Thoracic aorta (tissue), 2 donors: Measurements from ENCODE around the gene BICC1. TPM values are rescaled to one million over a fixed set of nuclear protein-coding genes. Genes with fewer than 3 reads are reported as not detected.
A peak's percentile ranks its signal among the peaks of the same experiment; 100 is the strongest.

Source experiments
- ATAC-seq: fragments of 150-250 bp; one replicate; pipeline ENCODE4 v1.8.0; 2017; ENCODE audit warnings: low read depth; ENCODE audit not compliant: insufficient number of reproducible peaks, low FRiP score
- DNase-seq: peaks from one replicate; pipeline ENCODE4 v3.0.0-alpha.2; 2020; ENCODE audit warnings: low spot score
- H3K27ac ChIP-seq, 2 donors: fragments of 200-600 bp; sonication (generic); 1 replicate in 1 of 2; 2 replicates in 1 of 2; pipeline ENCODE4 v1.5.1; 2016; ENCODE audit warnings: mild to moderate bottlenecking in 2 of 2, moderate library complexity in 2 of 2
- H3K27me3 ChIP-seq: fragments of 200-600 bp; sonication (generic); replicated peaks from 2 replicates; pipeline ENCODE4 v1.6.0; 2016; ENCODE audit warnings: mild to moderate bottlenecking; ENCODE audit not compliant: insufficient read depth
- H3K36me3 ChIP-seq: fragments of 200-600 bp; sonication (generic); one replicate; pipeline ENCODE4 v1.5.1; 2016
- H3K4me1 ChIP-seq, 2 donors: fragments of 200-600 bp; sonication (generic); 1 replicate in 1 of 2; 2 replicates in 1 of 2; pipeline versions ENCODE4 v1.5.1 to v1.6.0; 2016; ENCODE audit warnings: low read depth in 2 of 2, mild to moderate bottlenecking in 1 of 2; ENCODE audit not compliant: control insufficient read depth in 1 of 2
- H3K4me3 ChIP-seq: fragments of 200-600 bp; sonication (generic); 2 replicates; pipeline ENCODE4 v1.5.1; 2016; ENCODE audit warnings: mild to moderate bottlenecking
- H3K9me3 ChIP-seq: fragments of 200-600 bp; sonication (generic); 2 replicates; pipeline ENCODE4 v1.5.1; 2016
- CTCF ChIP-seq: fragments of 200-600 bp; sonication (generic); IDR thresholded peaks from one replicate; pipeline ENCODE4 v1.5.1; 2019; ENCODE audit warnings: antibody characterized with exemption
- total RNA-seq, 2 donors: library from RNA; depleted of rRNA; stranded (reverse); fragments of >200 nt; gene quantifications; one replicate each; pipeline versions ENCODE4 v1.1.0 to v1.2.3, GENCODE V29; 2016

The BICC1 gene
- total RNA-seq, 2 donors from 2014 or later, result 20.4 to 28.1 TPM

GRCh38 chr10:58830697-58831096, 318.0 kb downstream of the BICC1 start:
- no peaks in the 10 kb centered on the region for H3K36me3 ChIP-seq
- ATAC-seq (no peak), DNase-seq (no peak)
- no peaks in the 10 kb centered on the region for H3K9me3 ChIP-seq
- H3K27ac ChIP-seq, result no peak overlapping the region
- H3K27me3 ChIP-seq, result no peaks in the 10 kb centered on the region
- H3K4me3 ChIP-seq, result no peak overlapping the region
- TF ChIP-seq CTCF, result no peak
- H3K4me1 ChIP-seq, result peaks cover 5 to 13% of the 10 kb centered on the region in 2 donors

GRCh38 chr10:58833771-58834561, 321.3 kb downstream of the BICC1 start:
- H3K36me3 ChIP-seq, result no peaks in the 10 kb centered on the region
- H3K9me3 ChIP-seq, result no peaks in the 10 kb centered on the region
- DNase-seq, result no peak
- no peak overlapping the region for H3K4me3 ChIP-seq
- TF ChIP-seq CTCF, result no peak
- ATAC-seq, result no peak
- H3K27me3 ChIP-seq, result no peaks in the 10 kb centered on the region
- peak overlapping the region in 1 of 2 donors; percentile 63 for H3K27ac ChIP-seq
- peaks cover 5 to 13% of the 10 kb centered on the region in 2 donors for H3K4me1 ChIP-seq

GRCh38 chr10:58836176-58836700, 323.6 kb downstream of the BICC1 start:
- DNase-seq (no peak), ATAC-seq (no peak)
- Histone ChIP-seq H3K27ac (no peak overlapping the region), H3K27me3 (no peaks in the 10 kb centered on the region), H3K4me1 (peaks cover 5 to 13% of the 10 kb centered on the region in 2 donors), H3K4me3 (no peak overlapping the region), H3K36me3 (no peaks in the 10 kb centered on the region), H3K9me3 (no peaks in the 10 kb centered on the region)
- TF ChIP-seq CTCF, result no peak

GRCh38 chr10:58836991-58837575, 324.4 kb downstream of the BICC1 start:
- H3K36me3 ChIP-seq, result no peaks in the 10 kb centered on the region
- DNase-seq, result no peak
- H3K4me3 ChIP-seq, result no peak overlapping the region
- no peaks in the 10 kb centered on the region for H3K27me3 ChIP-seq
- H3K9me3 ChIP-seq, result no peaks in the 10 kb centered on the region
- no peak for ATAC-seq
- TF ChIP-seq CTCF, result no peak
- peaks cover 5 to 13% of the 10 kb centered on the region in 2 donors for H3K4me1 ChIP-seq
- no peak overlapping the region for H3K27ac ChIP-seq

- H3K36me3 ChIP-seq, result no peaks in the 10 kb centered on the region
- DNase-seq, result no peak
- no peak overlapping the region for H3K27ac ChIP-seq
- ATAC-seq, result no peak
- no peaks in the 10 kb centered on the region for H3K27me3 ChIP-seq
- no peak for TF ChIP-seq CTCF
- H3K9me3 ChIP-seq, result no peaks in the 10 kb centered on the region
- peaks cover 5 to 13% of the 10 kb centered on the region in 2 donors for H3K4me1 ChIP-seq
- no peak overlapping the region for H3K4me3 ChIP-seq
These were observed 325.2 kb downstream of the BICC1 start for GRCh38 chr10:58837826-58838225.
